ENCODE data around the gene NSMF. TPM values are rescaled to one million over a fixed set of nuclear protein-coding genes. Genes with fewer than 3 reads are reported as not detected.

Gene NSMF
- polyA plus RNA-seq, 1 donor (not counting 4 experiments of a cell fraction or from before 2014, with no cell fraction given) = 29.5 TPM

DNA sequence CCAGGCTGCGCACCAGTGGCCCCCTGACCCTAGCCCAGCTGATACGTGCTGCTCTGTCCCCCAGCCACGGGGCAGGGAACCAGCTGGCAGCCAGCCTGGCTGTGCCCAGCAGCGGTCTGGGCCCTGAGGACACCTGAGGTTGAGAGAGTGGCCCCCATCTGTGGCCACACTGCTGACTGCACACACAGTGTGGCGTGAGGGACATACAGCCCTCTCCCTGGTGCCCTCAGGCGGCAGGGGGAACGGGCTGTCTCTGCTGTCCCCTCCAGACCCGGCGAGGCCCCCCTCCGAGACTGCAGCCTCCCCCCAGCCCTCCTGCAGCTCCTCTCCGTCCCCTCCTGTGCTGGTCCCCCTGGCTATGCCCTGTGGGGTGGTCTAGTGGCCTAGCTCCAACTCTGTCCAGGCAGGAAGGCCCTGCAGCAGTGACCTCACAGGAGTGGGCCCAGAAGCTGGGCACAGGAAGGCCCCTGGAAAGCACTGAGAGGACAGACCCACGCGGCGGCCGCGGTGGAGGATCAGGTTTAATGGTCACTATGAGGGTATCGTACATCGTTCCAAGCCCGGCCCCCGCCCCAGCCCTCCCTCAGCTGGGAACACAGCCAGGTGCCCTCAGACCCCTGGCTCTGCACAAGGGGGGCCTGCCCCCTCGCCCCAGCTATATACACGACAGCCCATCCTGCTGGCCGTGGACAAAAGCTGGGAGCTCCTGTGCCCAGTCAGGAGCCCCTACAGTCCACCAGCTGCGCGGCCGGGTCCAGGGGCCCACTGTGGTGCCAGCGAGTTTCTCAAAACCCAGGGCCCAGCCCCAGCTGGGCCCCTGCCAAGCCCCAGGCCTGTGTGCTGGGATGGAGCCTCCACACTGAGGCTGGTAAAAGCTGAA lies 11.2 kb downstream of the NSMF start:
- H3K79me2 ChIP-seq (ENCODE audit: control insufficient read depth, insufficient read depth, low read length) = no peaks in the 10 kb centered on the region
- H2AFZ ChIP-seq (ENCODE audit: control insufficient read depth, low read length) = no peak overlapping the region
- no peak overlapping the region for H3K4me2 ChIP-seq (ENCODE audit: control insufficient read depth, extremely low read depth, insufficient read depth, low read depth, low read length)
- peaks cover 5% of the 10 kb centered on the region for H4K20me1 ChIP-seq (ENCODE audit: control insufficient read depth, extremely low read depth, insufficient read depth, low read length)
- H3K4me1 ChIP-seq (ENCODE audit: control insufficient read depth, extremely low read depth, insufficient read depth, low read length) = peaks cover 12% of the 10 kb centered on the region
- H3K4me3 ChIP-seq (ENCODE audit: control insufficient read depth in 2 of 3, extremely low read depth in 1 of 3, insufficient read depth in 2 of 3, low read depth in 1 of 3, low read length in 3 of 3) = no peak overlapping the region
- H3K27me3 ChIP-seq (ENCODE audit: control insufficient read depth, extremely low read depth, insufficient read depth, low read length) = no peaks in the 10 kb centered on the region
- H3K9me3 ChIP-seq (ENCODE audit: control insufficient read depth, low read depth, low read length) = no peaks in the 10 kb centered on the region
- FAIRE-seq (no peak), DNase-seq (ENCODE audit: low read depth, low spot score) (no peak)
- peaks cover 8 to 14% of the 10 kb centered on the region in 2 experiments for H3K36me3 ChIP-seq (ENCODE audit: control insufficient read depth in 2 of 2, extremely low read depth in 1 of 2, insufficient read depth in 2 of 2, low read length in 2 of 2)
- H3K9me1 ChIP-seq (ENCODE audit: control insufficient read depth, extremely low read depth, insufficient read depth, low read length) = no peaks in the 10 kb centered on the region
- H3K9ac ChIP-seq (ENCODE audit: control insufficient read depth, extremely low read depth, insufficient read depth, low read length) = no peak overlapping the region
- H3K27ac ChIP-seq (ENCODE audit: control insufficient read depth, insufficient read depth, low read length) = no peak overlapping the region
- dilution Hi-C loops (cut with MboI; ENCODE audit: extremely low pct_ligation_motif_present, low sequenced_read_pairs) = no loop called here
- no peak for TF ChIP-seq EZH2 (IDR thresholded peaks at IDR 0.05; ENCODE audit: low read length)
- TF ChIP-seq, protein P1, sequence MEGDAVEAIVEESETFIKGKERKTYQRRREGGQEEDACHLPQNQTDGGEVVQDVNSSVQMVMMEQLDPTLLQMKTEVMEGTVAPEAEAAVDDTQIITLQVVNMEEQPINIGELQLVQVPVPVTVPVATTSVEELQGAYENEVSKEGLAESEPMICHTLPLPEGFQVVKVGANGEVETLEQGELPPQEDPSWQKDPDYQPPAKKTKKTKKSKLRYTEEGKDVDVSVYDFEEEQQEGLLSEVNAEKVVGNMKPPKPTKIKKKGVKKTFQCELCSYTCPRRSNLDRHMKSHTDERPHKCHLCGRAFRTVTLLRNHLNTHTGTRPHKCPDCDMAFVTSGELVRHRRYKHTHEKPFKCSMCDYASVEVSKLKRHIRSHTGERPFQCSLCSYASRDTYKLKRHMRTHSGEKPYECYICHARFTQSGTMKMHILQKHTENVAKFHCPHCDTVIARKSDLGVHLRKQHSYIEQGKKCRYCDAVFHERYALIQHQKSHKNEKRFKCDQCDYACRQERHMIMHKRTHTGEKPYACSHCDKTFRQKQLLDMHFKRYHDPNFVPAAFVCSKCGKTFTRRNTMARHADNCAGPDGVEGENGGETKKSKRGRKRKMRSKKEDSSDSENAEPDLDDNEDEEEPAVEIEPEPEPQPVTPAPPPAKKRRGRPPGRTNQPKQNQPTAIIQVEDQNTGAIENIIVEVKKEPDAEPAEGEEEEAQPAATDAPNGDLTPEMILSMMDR (optimal IDR thresholded peaks at IDR 0.05 in 1 of 3, IDR thresholded peaks at IDR 0.05 in 1 of 3, conservative IDR thresholded peaks at IDR 0.05 in 1 of 3; ENCODE audit: extremely low read depth in 1 of 3, insufficient read depth in 2 of 3, low read length in 3 of 3) = no peak

DNA sequence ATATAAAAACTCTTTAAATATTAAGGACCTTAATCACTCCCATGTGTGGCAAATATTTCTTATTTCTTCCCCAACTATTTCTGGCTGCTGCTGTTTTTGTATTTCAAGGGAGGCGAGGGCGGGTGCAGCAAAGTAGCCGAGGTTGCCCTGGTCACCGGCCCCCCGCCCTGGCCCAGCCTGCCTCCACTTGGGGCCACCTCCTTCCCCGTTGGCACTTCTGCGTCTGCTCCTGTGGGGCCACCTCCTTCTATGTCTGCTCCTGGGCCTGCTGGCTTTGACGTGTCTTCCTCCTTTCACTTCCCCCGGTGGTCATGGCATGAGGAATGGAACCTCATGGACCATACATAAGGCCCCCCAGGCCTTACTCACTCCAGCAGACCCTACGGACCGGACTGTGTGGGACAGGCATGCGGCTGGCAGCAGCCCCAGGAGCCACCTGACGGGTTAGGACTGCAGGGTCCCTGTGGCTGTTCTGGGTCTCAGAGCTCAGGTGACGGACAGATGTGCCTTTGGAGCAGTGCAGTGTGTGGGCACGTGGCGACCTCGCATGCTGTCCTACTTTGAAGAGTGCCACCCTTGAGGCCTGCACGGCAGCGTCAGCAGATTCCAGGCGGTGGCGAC lies 12.2 kb downstream of the NSMF start:
- FAIRE-seq = no peak
- H3K4me1 ChIP-seq (ENCODE audit: control insufficient read depth, extremely low read depth, insufficient read depth, low read length) = peaks cover 12% of the 10 kb centered on the region
- no peak overlapping the region for H2AFZ ChIP-seq (ENCODE audit: control insufficient read depth, low read length)
- H3K4me2 ChIP-seq (ENCODE audit: control insufficient read depth, extremely low read depth, insufficient read depth, low read depth, low read length) = no peak overlapping the region
- H3K79me2 ChIP-seq (ENCODE audit: control insufficient read depth, insufficient read depth, low read length) = no peaks in the 10 kb centered on the region
- H4K20me1 ChIP-seq (ENCODE audit: control insufficient read depth, extremely low read depth, insufficient read depth, low read length) = peaks cover 5% of the 10 kb centered on the region
- H3K36me3 ChIP-seq (ENCODE audit: control insufficient read depth in 2 of 2, extremely low read depth in 1 of 2, insufficient read depth in 2 of 2, low read length in 2 of 2) = peaks cover 8 to 11% of the 10 kb centered on the region in 2 experiments
- H3K27ac ChIP-seq (ENCODE audit: control insufficient read depth, insufficient read depth, low read length) = no peak overlapping the region
- dilution Hi-C loops (cut with MboI; ENCODE audit: extremely low pct_ligation_motif_present, low sequenced_read_pairs) = no loop called here
- no peaks in the 10 kb centered on the region for H3K27me3 ChIP-seq (ENCODE audit: control insufficient read depth, extremely low read depth, insufficient read depth, low read length)
- H3K9me1 ChIP-seq (ENCODE audit: control insufficient read depth, extremely low read depth, insufficient read depth, low read length) = no peaks in the 10 kb centered on the region
- no peak overlapping the region for H3K4me3 ChIP-seq (ENCODE audit: control insufficient read depth in 2 of 3, extremely low read depth in 1 of 3, insufficient read depth in 2 of 3, low read depth in 1 of 3, low read length in 3 of 3)
- no peak for TF ChIP-seq EZH2 (IDR thresholded peaks at IDR 0.05; ENCODE audit: low read length)
- TF ChIP-seq, protein P1 (optimal IDR thresholded peaks at IDR 0.05 in 1 of 3, IDR thresholded peaks at IDR 0.05 in 1 of 3, conservative IDR thresholded peaks at IDR 0.05 in 1 of 3; ENCODE audit: extremely low read depth in 1 of 3, insufficient read depth in 2 of 3, low read length in 3 of 3) = no peak
- no peak overlapping the region for H3K9ac ChIP-seq (ENCODE audit: control insufficient read depth, extremely low read depth, insufficient read depth, low read length)
- DNase-seq (ENCODE audit: low read depth, low spot score) = no peak
- no peaks in the 10 kb centered on the region for H3K9me3 ChIP-seq (ENCODE audit: control insufficient read depth, low read depth, low read length)

Data from keratinocyte (primary cell).